ENCODE data around the gene APOL6.
"Not testable (repeated sequence)": the region's sequence is repeated elsewhere in the genome, so short reads cannot be mapped to it uniquely, and the experiment has no call there.

APOL6 gene

GRCh38 chr22:35617137-35617755 lies 31.0 kb upstream of the APOL6 start, which contains the start of gene MB:
Gene MB (minus strand): TSS chr22:35617329. CDS start chr22:35617257, 72 bp downstream.
- no peak for DNase-seq (ENCODE audit: low read depth)
- no peak for TF ChIP-seq CTCF (conservative IDR thresholded peaks at IDR 0.05; ENCODE audit: low read length)
- H3K4me3 ChIP-seq (ENCODE audit: low read length), result no peak within 1 kb of the TSS

GRCh38 chr22:35618427-35619223 lies 29.6 kb upstream of the APOL6 start:
- DNase-seq (ENCODE audit: low read depth), result no peak
- no peak overlapping the region for H3K4me3 ChIP-seq (ENCODE audit: low read length)
- no peak for TF ChIP-seq CTCF (conservative IDR thresholded peaks at IDR 0.05; ENCODE audit: low read length)

GRCh38 chr22:35619336-35620094 lies 28.7 kb upstream of the APOL6 start:
- DNase-seq (ENCODE audit: low read depth), result no peak
- no peak overlapping the region for H3K4me3 ChIP-seq (ENCODE audit: low read length)
- no peak for TF ChIP-seq CTCF (conservative IDR thresholded peaks at IDR 0.05; ENCODE audit: low read length)

- no peak overlapping the region for H3K4me3 ChIP-seq (ENCODE audit: low read length)
- DNase-seq (ENCODE audit: low read depth), result peak; percentile 72
- TF ChIP-seq CTCF (conservative IDR thresholded peaks at IDR 0.05; ENCODE audit: low read length), result no peak
These were observed 27.5 kb upstream of the APOL6 start for GRCh38 chr22:35620624-35621251.

- DNase-seq (ENCODE audit: low read depth), result peak; percentile 49
- no peak for TF ChIP-seq CTCF (conservative IDR thresholded peaks at IDR 0.05; ENCODE audit: low read length)
- no peak overlapping the region for H3K4me3 ChIP-seq (ENCODE audit: low read length)
These were observed 26.8 kb upstream of the APOL6 start for GRCh38 chr22:35621451-35621850.

- TF ChIP-seq CTCF (conservative IDR thresholded peaks at IDR 0.05; ENCODE audit: low read length), result no peak
These were observed 25.9 kb upstream of the APOL6 start for GRCh38 chr22:35622191-35622913.

GRCh38 chr22:35623885-35624284 lies 24.4 kb upstream of the APOL6 start:
- not testable (repeated sequence) for H3K4me3 ChIP-seq (ENCODE audit: low read length); DNase-seq (ENCODE audit: low read depth)

More at GRCh38 chr22:35622191-35622913, 25.9 kb upstream of the APOL6 start:
- H3K4me3 ChIP-seq (ENCODE audit: low read length), result no peak overlapping the region
- DNase-seq (ENCODE audit: low read depth), result no peak

Measured in AG10803 (cell line).